Lung microvascular endothelial cell (primary cell): ENCODE results near the gene MBP. TPM values are rescaled to one million over a fixed set of nuclear protein-coding genes. Genes with fewer than 3 reads are reported as not detected.
"Not testable (repeated sequence)": the region's sequence is repeated elsewhere in the genome, so short reads cannot be mapped to it uniquely, and the experiment has no call there.

Source experiments
- DNase-seq, 2 donors: peaks; one replicate each; pipeline versions ENCODE4 v3.0.0 to v3.0.0-alpha.2; 2010; ENCODE audit warnings: low read depth in 2 of 2
- total RNA-seq: library from RNA; depleted of rRNA; stranded (reverse); fragments of >200 nt; gene quantifications from 2 replicates; pipeline ENCODE4 v1.2.1, GENCODE V29; 2014

MBP gene
- total RNA-seq, 1 donor from 2014 or later, result 6.9 TPM

GRCh38 chr18:77025831-77026363 lies 106.7 kb downstream of the MBP start:
- DNase-seq, result no peak

GRCh38 chr18:77025123-77025522 lies 107.5 kb downstream of the MBP start:
- DNase-seq, result no peak

GRCh38 chr18:77024476-77024875 lies 108.1 kb downstream of the MBP start:
- no peak for DNase-seq

- DNase-seq, result peak in 1 of 2 donors; percentile 12
Observed at GRCh38 chr18:77023102-77023782, 109.3 kb downstream of the MBP start.

- no peak for DNase-seq
Observed at GRCh38 chr18:77022556-77022955, 110.0 kb downstream of the MBP start.

- DNase-seq, result no peak
Observed at GRCh38 chr18:77022116-77022515, 110.5 kb downstream of the MBP start.

GRCh38 chr18:77021478-77021877 lies 111.1 kb downstream of the MBP start:
- DNase-seq, result not testable (repeated sequence)

- DNase-seq, result no peak
Observed at GRCh38 chr18:77021075-77021474, 111.5 kb downstream of the MBP start.

GRCh38 chr18:77020561-77020960 lies 112.0 kb downstream of the MBP start:
- no peak for DNase-seq

GRCh38 chr18:77019641-77020040 lies 112.9 kb downstream of the MBP start:
- no peak for DNase-seq

GRCh38 chr18:77018650-77019049 lies 113.9 kb downstream of the MBP start:
- DNase-seq, result not testable (repeated sequence)

- DNase-seq, result no peak
Observed at GRCh38 chr18:77017355-77017754, 115.2 kb downstream of the MBP start.

- DNase-seq, result no peak
Observed at GRCh38 chr18:77016936-77017335, 115.6 kb downstream of the MBP start.

GRCh38 chr18:77015771-77016710 lies 116.5 kb downstream of the MBP start:
- no peak for DNase-seq

- no peak for DNase-seq
Observed at GRCh38 chr18:77015169-77015568, 117.4 kb downstream of the MBP start.

- no peak for DNase-seq
Observed at GRCh38 chr18:77014538-77014937, 118.0 kb downstream of the MBP start.

- DNase-seq, result no peak
Observed at GRCh38 chr18:77013811-77014521, 118.6 kb downstream of the MBP start.

GRCh38 chr18:77012806-77013541 lies 119.6 kb downstream of the MBP start:
- no peak for DNase-seq

GRCh38 chr18:77012120-77012519 lies 120.5 kb downstream of the MBP start:
- no peak for DNase-seq

- no peak for DNase-seq
Observed at GRCh38 chr18:77009675-77010074, 122.9 kb downstream of the MBP start.
